Tibial nerve (tissue), 4 donors: Measurements from ENCODE around the gene AFAP1L2.

Experiments
- CTCF ChIP-seq, 5 experiments: fragments of 200-600 bp in 3 of 5; fragments of 450-650 bp in 2 of 5; sonication (generic) in 3 of 5; IDR thresholded peaks; one replicate each; pipeline ENCODE4 v1.5.1; 2016 to 2019; ENCODE audit warnings: antibody characterized with exemption in 5 of 5, mild to moderate bottlenecking in 3 of 5, moderate library complexity in 2 of 5
- EP300 ChIP-seq, 2 donors: sonication (generic); formaldehyde crosslinking; IDR thresholded peaks; one replicate each; pipeline ENCODE4 v1.6.1; 2017; ENCODE audit warnings: antibody characterized with exemption in 2 of 2, mild to moderate bottlenecking in 1 of 2

- TF ChIP-seq CTCF (IDR thresholded peaks at IDR 0.05), result no peak
- no peak for TF ChIP-seq EP300 (IDR thresholded peaks at IDR 0.05)
Measured at GRCh38 chr10:114442091-114442630, 37.9 kb upstream of the AFAP1L2 start.
